Right atrium auricular region (tissue), 2 donors: ENCODE results near the gene KCNAB1. TPM values are rescaled to one million over a fixed set of nuclear protein-coding genes. Genes with fewer than 3 reads are reported as not detected.
A peak's percentile ranks its signal among the peaks of the same experiment; 100 is the strongest.

Experiments
- DNase-seq: peaks from one replicate; pipeline ENCODE4 v3.0.0-alpha.2; 2019; ENCODE audit warnings: low spot score
- H3K27ac ChIP-seq, 2 donors: fragments of 200-600 bp; sonication (generic); 1 replicate in 1 of 2; 2 replicates in 1 of 2; pipeline ENCODE4 v1.5.1; 2016 to 2019
- H3K27me3 ChIP-seq, 2 donors: fragments of 200-600 bp; sonication (generic); one replicate each; pipeline versions ENCODE4 v1.5.1 to v1.6.0; 2017 to 2019
- H3K36me3 ChIP-seq: fragments of 200-600 bp; sonication (generic); one replicate; pipeline ENCODE4 v1.5.1; 2016
- H3K4me1 ChIP-seq, 2 donors: fragments of 200-600 bp; sonication (generic); one replicate each; pipeline versions ENCODE4 v1.5.1 to v1.6.0; 2017 to 2019
- H3K4me3 ChIP-seq, 2 donors: fragments of 200-600 bp; sonication (generic); 1 replicate in 1 of 2; 2 replicates in 1 of 2; pipeline ENCODE4 v1.5.1; 2017 to 2019; ENCODE audit warnings: mild to moderate bottlenecking in 1 of 2, moderate library complexity in 1 of 2
- H3K9me3 ChIP-seq, 2 donors: fragments of 200-600 bp; sonication (generic); one replicate each; pipeline ENCODE4 v1.5.1; 2019
- total RNA-seq, 2 donors: library from RNA; depleted of rRNA; stranded (reverse); fragments of >200 nt; gene quantifications; one replicate each; pipeline ENCODE4 v1.1.0, GENCODE V29; 2016
- TF ChIP-seq, protein P1 (sequence below), 2 donors: fragments of 200-600 bp; sonication (generic); IDR thresholded peaks; one replicate each; pipeline ENCODE4 v1.5.1; 2019; ENCODE audit warnings: antibody characterized with exemption in 2 of 2

KCNAB1 gene
- total RNA-seq, 2 donors from 2014 or later = 2.0 to 3.2 TPM

DNA sequence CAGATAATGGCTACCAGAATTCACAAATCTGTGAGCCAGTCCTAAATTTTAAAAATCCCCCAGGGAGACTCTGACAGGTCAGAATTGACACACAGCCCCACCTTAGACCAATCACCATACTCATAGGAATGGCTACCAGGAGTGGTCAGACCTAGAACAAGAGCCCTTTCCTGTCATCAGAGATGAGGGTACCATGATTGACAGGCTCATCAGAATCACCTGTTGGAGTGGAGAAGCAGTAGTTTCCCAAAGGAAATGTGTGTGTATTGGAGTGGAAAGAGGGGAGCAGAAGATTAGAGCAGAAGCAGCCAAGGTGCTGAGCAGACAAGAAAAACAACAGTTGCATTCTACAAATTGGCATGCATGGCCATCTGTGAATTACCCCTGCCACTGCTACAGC lies 461.6 kb downstream of the KCNAB1 start:
- Histone ChIP-seq H3K4me1 (peaks cover 0 to 3% of the 10 kb centered on the region in 2 donors), H3K36me3 (no peaks in the 10 kb centered on the region), H3K27me3 (no peaks in the 10 kb centered on the region), H3K9me3 (no peaks in the 10 kb centered on the region), H3K27ac (no peak overlapping the region), H3K4me3 (no peak overlapping the region)
- TF ChIP-seq, protein P1, sequence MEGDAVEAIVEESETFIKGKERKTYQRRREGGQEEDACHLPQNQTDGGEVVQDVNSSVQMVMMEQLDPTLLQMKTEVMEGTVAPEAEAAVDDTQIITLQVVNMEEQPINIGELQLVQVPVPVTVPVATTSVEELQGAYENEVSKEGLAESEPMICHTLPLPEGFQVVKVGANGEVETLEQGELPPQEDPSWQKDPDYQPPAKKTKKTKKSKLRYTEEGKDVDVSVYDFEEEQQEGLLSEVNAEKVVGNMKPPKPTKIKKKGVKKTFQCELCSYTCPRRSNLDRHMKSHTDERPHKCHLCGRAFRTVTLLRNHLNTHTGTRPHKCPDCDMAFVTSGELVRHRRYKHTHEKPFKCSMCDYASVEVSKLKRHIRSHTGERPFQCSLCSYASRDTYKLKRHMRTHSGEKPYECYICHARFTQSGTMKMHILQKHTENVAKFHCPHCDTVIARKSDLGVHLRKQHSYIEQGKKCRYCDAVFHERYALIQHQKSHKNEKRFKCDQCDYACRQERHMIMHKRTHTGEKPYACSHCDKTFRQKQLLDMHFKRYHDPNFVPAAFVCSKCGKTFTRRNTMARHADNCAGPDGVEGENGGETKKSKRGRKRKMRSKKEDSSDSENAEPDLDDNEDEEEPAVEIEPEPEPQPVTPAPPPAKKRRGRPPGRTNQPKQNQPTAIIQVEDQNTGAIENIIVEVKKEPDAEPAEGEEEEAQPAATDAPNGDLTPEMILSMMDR (IDR thresholded peaks at IDR 0.05) = no peak
- DNase-seq = no peak

DNA sequence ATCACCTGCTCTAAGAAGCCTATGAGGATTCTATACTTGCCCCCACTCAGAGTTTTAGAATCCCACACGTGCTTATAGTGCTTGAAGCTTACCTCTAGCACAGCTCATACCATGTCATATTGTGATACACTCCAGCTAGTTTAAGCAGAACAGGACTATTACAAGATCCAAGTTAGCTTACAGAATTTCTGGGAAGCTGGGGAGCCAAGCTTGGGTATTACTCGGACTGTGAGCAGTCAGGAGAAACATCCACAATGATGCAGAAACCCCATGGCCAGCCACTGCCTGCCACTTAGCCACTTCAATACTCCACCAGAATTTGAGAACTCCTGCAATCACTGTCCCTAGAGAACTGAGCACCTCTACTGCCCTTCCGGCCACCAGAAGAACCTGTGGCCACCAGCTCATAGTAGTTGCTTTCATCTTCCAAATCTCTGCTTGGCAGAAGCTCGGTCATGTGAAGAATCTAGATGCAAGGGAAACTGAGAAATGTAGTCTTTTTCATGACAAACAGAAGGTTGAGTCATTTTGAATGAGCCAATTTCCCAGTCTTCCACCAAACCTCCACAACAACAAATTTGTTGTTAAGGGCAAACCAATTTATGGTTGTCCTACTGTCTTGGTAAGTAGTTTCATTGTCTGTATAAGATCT lies 462.3 kb downstream of the KCNAB1 start:
- no peak for DNase-seq
- Histone ChIP-seq H3K4me1 (peaks cover 0 to 10% of the 10 kb centered on the region in 2 donors), H3K27me3 (no peaks in the 10 kb centered on the region), H3K9me3 (no peaks in the 10 kb centered on the region), H3K27ac (no peak overlapping the region), H3K36me3 (no peaks in the 10 kb centered on the region), H3K4me3 (no peak overlapping the region)
- TF ChIP-seq, protein P1 (IDR thresholded peaks at IDR 0.05) = no peak

DNA sequence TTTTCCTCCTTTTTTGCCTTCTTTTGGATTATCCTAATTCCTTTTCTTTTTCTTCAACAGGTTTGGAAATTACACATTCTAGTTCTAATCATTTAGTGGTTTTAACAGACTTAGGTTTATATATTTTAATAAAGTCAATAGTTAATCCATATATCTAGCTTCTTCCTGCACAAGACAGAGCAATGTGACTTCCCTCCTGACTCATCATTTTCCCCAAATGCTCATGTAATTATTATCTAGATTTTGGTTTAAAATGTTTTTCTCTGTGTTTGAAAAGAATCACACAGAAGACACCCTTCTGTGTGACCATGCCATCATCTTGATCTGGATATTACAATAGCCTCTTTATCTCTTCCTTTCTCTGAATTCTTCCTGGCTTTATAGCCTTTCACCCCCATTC lies 463.1 kb downstream of the KCNAB1 start:
- no peaks in the 10 kb centered on the region for H3K9me3 ChIP-seq
- H3K36me3 ChIP-seq = no peaks in the 10 kb centered on the region
- H3K4me1 ChIP-seq = peaks cover 0 to 12% of the 10 kb centered on the region in 2 donors
- no peak for DNase-seq
- TF ChIP-seq, protein P1 (IDR thresholded peaks at IDR 0.05) = no peak
- no peaks in the 10 kb centered on the region for H3K27me3 ChIP-seq
- no peak overlapping the region for H3K4me3 ChIP-seq
- H3K27ac ChIP-seq = no peak overlapping the region

DNA sequence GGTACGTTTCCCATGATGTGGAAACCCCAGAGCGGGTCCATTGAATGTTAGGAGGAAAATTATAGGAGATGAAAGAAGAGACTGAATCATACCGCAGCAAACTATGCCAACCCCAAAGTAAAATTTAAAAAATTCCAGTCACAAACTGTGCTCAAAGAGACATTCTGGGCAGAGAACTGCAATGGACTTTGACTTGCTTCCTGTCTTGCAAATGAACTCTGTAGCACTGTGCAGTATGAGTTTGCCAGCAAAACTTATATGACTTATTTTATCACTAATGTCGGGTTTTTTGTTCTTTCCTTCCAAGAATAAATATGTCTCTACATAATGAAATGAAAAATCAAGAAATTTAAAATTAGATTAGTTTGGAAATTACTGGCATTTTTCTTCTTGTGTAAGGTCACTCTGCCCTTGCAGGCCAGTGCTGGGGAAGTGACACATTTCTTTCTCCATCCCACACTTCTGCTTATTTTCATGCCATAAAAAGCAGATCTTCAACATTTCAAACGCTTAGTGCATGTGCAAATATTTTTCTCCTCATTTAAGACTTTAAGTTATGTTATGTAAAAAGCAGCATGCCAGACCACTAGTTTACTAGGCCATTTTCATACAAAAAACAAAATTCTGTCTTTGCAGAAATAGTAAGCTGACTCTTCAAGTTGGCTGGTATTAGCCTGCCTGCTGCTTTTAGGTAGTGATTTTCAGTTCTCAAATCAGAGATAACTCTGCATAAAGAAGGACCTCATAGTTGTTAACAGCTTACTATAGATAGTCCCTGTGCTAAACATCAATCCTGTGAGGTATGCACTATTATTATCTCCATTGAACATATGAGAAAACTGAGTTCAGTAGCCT lies 466.8 kb downstream of the KCNAB1 start:
- no peak for DNase-seq
- TF ChIP-seq, protein P1 (IDR thresholded peaks at IDR 0.05) = no peak
- Histone ChIP-seq H3K27ac (peak overlapping the region in 1 of 2 donors; percentile 16), H3K27me3 (no peaks in the 10 kb centered on the region), H3K4me3 (no peak overlapping the region), H3K4me1 (peaks cover 0 to 12% of the 10 kb centered on the region in 2 donors), H3K36me3 (no peaks in the 10 kb centered on the region), H3K9me3 (no peaks in the 10 kb centered on the region)

DNA sequence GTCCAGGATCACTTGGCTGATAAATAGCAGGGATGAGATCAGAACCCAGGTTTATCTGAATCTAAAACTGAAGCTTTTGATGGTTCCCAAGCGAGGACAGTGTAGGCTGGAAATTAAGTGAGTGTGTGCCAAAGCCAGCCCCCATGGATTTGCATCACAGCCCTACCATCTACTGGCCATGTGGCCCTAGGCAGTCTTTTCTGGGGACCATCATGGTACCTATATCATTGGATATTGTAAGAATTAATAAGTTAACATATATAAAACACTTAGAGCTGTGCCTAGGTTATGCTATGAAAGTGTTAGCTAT lies 467.3 kb downstream of the KCNAB1 start:
- Histone ChIP-seq H3K4me3 (no peak overlapping the region), H3K4me1 (peaks cover 0 to 12% of the 10 kb centered on the region in 2 donors), H3K9me3 (no peaks in the 10 kb centered on the region), H3K27me3 (no peaks in the 10 kb centered on the region), H3K27ac (peak overlapping the region in 1 of 2 donors; percentile 16), H3K36me3 (no peaks in the 10 kb centered on the region)
- TF ChIP-seq, protein P1 (IDR thresholded peaks at IDR 0.05) = no peak
- no peak for DNase-seq

Other genes with a start within 250 kb of the KCNAB1 start
- gene GMPS, start 249.9 kb upstream of the KCNAB1 start, total RNA-seq = 10 to 100 TPM; 22.2 to 22.9 TPM